HFFc6 (cell line): ENCODE results near the gene ENG. TPM values are rescaled to one million over a fixed set of nuclear protein-coding genes. Genes with fewer than 3 reads are reported as not detected.
A peak's percentile ranks its signal among the peaks of the same experiment; 100 is the strongest.

Experiments used
- DNase-seq: peaks from one replicate; pipeline ENCODE4 v3.0.0-alpha.2; 2018
- H3K27ac Mint-ChIP-seq: 2 replicates; pipeline ENCODE4 v1.8.0; 2020; ENCODE audit warnings: mild to moderate bottlenecking, mixed read lengths
- H3K27me3 Mint-ChIP-seq: 2 replicates; pipeline ENCODE4 v1.8.0; 2021; ENCODE audit warnings: mild to moderate bottlenecking, moderate library complexity, mixed read lengths; ENCODE audit not compliant: insufficient read depth
- H3K36me3 Mint-ChIP-seq: 2 replicates; pipeline ENCODE4 v1.8.0; 2021; ENCODE audit warnings: low read depth, mixed read lengths
- H3K4me1 Mint-ChIP-seq: 2 replicates; pipeline ENCODE4 v1.8.0; 2020; ENCODE audit warnings: low read depth, mixed read lengths
- H3K4me3 Mint-ChIP-seq: 2 replicates; pipeline ENCODE4 v1.8.0; 2020; ENCODE audit warnings: mild to moderate bottlenecking, moderate library complexity, mixed read lengths
- H3K9me3 Mint-ChIP-seq: 2 replicates; pipeline ENCODE4 v1.8.0; 2020; ENCODE audit warnings: mild to moderate bottlenecking, mixed read lengths
- total RNA-seq, 6 experiments: library from RNA; stranded (reverse); fragmentation: NEBNext Ultra II Directional; extraction: Animal tissue kit (Norgen Biotek cat#: 25700); gene quantifications; 2 replicates in 1 of 6; 3 replicates in 5 of 6; pipeline ENCODE4 v1.2.3, GENCODE V29; 2021
- TF ChIP-seq, protein P1 (sequence below): fragments of 200-600 bp; sonication (generic); IDR thresholded peaks from 2 replicates; pipeline ENCODE4 v1.5.0; 2021; ENCODE audit warnings: antibody characterized with exemption, mild to moderate bottlenecking

Gene ENG
- total RNA-seq, 6 experiments from 2014 or later, result 205 to 249 (median 227) TPM

GRCh38 chr9:127770905-127771569 lies 83.4 kb downstream of the ENG start:
- Mint-ChIP-seq H3K27ac (no peak overlapping the region), H3K27me3 (peaks cover 32% of the 10 kb centered on the region), H3K4me1 (peaks cover 8% of the 10 kb centered on the region), H3K36me3 (no peaks in the 10 kb centered on the region), H3K9me3 (no peaks in the 10 kb centered on the region), H3K4me3 (peak overlapping the region; percentile 87)
- TF ChIP-seq, protein P1, sequence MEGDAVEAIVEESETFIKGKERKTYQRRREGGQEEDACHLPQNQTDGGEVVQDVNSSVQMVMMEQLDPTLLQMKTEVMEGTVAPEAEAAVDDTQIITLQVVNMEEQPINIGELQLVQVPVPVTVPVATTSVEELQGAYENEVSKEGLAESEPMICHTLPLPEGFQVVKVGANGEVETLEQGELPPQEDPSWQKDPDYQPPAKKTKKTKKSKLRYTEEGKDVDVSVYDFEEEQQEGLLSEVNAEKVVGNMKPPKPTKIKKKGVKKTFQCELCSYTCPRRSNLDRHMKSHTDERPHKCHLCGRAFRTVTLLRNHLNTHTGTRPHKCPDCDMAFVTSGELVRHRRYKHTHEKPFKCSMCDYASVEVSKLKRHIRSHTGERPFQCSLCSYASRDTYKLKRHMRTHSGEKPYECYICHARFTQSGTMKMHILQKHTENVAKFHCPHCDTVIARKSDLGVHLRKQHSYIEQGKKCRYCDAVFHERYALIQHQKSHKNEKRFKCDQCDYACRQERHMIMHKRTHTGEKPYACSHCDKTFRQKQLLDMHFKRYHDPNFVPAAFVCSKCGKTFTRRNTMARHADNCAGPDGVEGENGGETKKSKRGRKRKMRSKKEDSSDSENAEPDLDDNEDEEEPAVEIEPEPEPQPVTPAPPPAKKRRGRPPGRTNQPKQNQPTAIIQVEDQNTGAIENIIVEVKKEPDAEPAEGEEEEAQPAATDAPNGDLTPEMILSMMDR, result no peak
- peak; percentile 96 for DNase-seq

GRCh38 chr9:127770583-127770904 lies 83.9 kb downstream of the ENG start:
- Mint-ChIP-seq H3K4me1 (peaks cover 8% of the 10 kb centered on the region), H3K27me3 (peaks cover 32% of the 10 kb centered on the region), H3K4me3 (peak overlapping the region; percentile 87), H3K27ac (no peak overlapping the region), H3K9me3 (no peaks in the 10 kb centered on the region), H3K36me3 (no peaks in the 10 kb centered on the region)
- TF ChIP-seq, protein P1, result no peak
- no peak for DNase-seq

DNA sequence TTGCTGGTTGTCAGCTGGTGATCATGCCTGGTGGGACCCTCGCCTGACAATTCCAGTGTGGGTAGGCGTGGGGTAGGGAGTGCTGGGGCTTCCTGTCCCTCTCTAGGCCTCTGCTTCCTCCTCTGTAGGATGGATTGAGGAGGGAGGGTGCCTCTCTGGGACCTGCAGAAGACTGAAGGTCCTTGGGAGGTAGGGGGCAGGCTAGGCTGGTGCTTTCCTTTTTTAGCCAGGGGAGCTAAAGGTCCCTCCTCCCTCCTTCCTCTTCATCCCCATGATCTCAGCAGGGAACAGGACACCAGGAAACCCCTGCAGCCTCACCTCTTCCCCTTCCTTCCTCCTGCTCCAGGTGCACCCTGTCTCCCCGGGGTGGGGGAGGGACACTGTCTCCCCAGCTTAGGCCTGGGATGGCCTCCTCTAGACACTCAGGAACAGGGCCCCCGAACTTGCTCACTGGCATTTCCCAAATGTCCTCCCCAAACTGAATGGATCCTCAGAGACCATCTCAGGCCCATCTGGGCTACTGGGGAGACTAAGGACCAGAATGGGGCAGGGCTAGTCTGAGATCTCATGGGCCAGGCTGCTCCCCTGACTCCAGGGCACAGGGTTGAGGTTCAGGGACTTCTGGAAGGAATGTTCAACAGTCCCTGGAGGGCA lies 84.4 kb downstream of the ENG start:
- TF ChIP-seq, protein P1, result no peak
- Mint-ChIP-seq H3K27ac (no peak overlapping the region), H3K36me3 (no peaks in the 10 kb centered on the region), H3K4me3 (peak overlapping the region; percentile 87; the same call in 1 of the 2 replicates), H3K27me3 (peaks cover 32% of the 10 kb centered on the region), H3K9me3 (no peaks in the 10 kb centered on the region), H3K4me1 (peaks cover 8% of the 10 kb centered on the region)
- no peak for DNase-seq

- Mint-ChIP-seq H3K36me3 (no peaks in the 10 kb centered on the region), H3K27me3 (peaks cover 27% of the 10 kb centered on the region), H3K4me1 (peaks cover 8% of the 10 kb centered on the region), H3K27ac (no peak overlapping the region), H3K9me3 (no peaks in the 10 kb centered on the region), H3K4me3 (no peak overlapping the region)
- no peak for DNase-seq
- TF ChIP-seq, protein P1, result no peak
These were observed 85.4 kb downstream of the ENG start for GRCh38 chr9:127769101-127769500.

- Mint-ChIP-seq H3K27me3 (peaks cover 23% of the 10 kb centered on the region), H3K27ac (no peak overlapping the region), H3K9me3 (no peaks in the 10 kb centered on the region), H3K4me3 (no peak overlapping the region), H3K36me3 (no peaks in the 10 kb centered on the region), H3K4me1 (peaks cover 8% of the 10 kb centered on the region)
- TF ChIP-seq, protein P1, result no peak
- no peak for DNase-seq
These were observed 85.8 kb downstream of the ENG start for GRCh38 chr9:127768698-127769097.
